A673 (cell line): Measurements from ENCODE around the gene RNF215.

ENCODE experiments used
- EZH2 ChIP-seq: fragments of 200-600 bp; sonication (generic); IDR thresholded peaks from 2 replicates; pipeline ENCODE4 v1.6.1; 2017; ENCODE audit warnings: borderline replicate concordance, low read depth, mild to moderate bottlenecking, mixed read lengths, antibody characterized with exemption, low read length; ENCODE audit not compliant: poor library complexity, severe bottlenecking
- TF ChIP-seq, protein P1 (sequence below): fragments of 300-800, 200-600 bp; sonication (generic); conservative IDR thresholded peaks from 2 replicates; pipeline ENCODE4 v1.5.1; 2017; ENCODE audit warnings: low read depth, mild to moderate bottlenecking, antibody characterized with exemption, low read length, moderate library complexity, mixed read lengths

DNA sequence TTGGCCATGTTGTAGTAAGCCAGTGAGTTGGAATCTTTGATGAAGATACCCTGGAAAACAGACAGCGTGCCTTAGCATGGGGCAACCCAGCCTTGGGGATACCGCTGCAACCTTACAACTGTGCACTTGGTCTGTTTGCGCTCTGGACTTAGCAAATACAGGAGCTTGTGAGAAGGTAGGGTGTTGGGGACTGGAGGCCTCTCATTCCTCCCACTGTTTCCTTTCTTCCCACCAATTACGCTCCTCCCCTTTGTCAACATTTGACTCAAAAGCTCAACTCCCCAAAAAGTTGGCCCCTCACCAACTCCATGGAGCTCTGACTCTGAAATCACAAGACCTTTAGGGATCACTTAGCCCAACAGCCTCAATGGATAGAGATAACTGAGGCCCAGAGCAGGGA lies 52.6 kb downstream of the RNF215 start:
- TF ChIP-seq, protein P1, sequence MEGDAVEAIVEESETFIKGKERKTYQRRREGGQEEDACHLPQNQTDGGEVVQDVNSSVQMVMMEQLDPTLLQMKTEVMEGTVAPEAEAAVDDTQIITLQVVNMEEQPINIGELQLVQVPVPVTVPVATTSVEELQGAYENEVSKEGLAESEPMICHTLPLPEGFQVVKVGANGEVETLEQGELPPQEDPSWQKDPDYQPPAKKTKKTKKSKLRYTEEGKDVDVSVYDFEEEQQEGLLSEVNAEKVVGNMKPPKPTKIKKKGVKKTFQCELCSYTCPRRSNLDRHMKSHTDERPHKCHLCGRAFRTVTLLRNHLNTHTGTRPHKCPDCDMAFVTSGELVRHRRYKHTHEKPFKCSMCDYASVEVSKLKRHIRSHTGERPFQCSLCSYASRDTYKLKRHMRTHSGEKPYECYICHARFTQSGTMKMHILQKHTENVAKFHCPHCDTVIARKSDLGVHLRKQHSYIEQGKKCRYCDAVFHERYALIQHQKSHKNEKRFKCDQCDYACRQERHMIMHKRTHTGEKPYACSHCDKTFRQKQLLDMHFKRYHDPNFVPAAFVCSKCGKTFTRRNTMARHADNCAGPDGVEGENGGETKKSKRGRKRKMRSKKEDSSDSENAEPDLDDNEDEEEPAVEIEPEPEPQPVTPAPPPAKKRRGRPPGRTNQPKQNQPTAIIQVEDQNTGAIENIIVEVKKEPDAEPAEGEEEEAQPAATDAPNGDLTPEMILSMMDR, result no peak
- TF ChIP-seq EZH2, result no peak
